T-helper 1 cell treated with Interleukin-12 subunit alpha and Interleukin-12 subunit beta and Interleukin-4 antibody, amounts not matched to agents 30 ng/mL and 1 ng/mL, for 36 hours (primary cell): ENCODE results near the gene NOTO. TPM values are rescaled to one million over a fixed set of nuclear protein-coding genes. Genes with fewer than 3 reads are reported as not detected.

Experiments
- intact Hi-C: fragments of 100-400 bp; cut with micrococcal nuclease; formaldehyde crosslinking; loops from one replicate; pipeline ENCODE4 v1.15.1; 2024
- total RNA-seq: library from RNA; stranded (reverse); gene quantifications from 2 replicates; pipeline ENCODE4 v1.2.3, GENCODE V29; 2022

NOTO gene
- total RNA-seq, 1 donor from 2014 or later = not detected

- intact Hi-C loops = loop anchor here (1.0 to 10.0 kb wide), 13 partner anchors 19 to 1601 kb away; partner anchors contain the start of genes C2orf81, DGUOK, DOK1 and EGR4
Observed at GRCh38 chr2:73233154-73233931, 31.0 kb downstream of the NOTO start, which contains the start of gene PRADC1. Gene PRADC1, minus strand, starts transcription at chr2:73233239. Its CDS starts 79 bp downstream, at chr2:73233160.

GRCh38 chr2:73233932-73234832 lies 31.8 kb downstream of the NOTO start, which contains the start of gene CCT7:
Gene CCT7, plus strand, starts transcription at chr2:73234308. Its CDS starts 71 bp downstream, at chr2:73234379.
- intact Hi-C loops = loop anchor here (1.0 to 10.0 kb wide), 23 partner anchors 20 to 1725 kb away; partner anchors contain the start of genes ALMS1, AUP1, C2orf81 and DGUOK

- intact Hi-C loops = loop anchor here (2.0 to 10.0 kb wide), 4 partner anchors 411 to 1723 kb away; partner anchors contain the start of genes HK2 and POLE4
Observed at GRCh38 chr2:73235315-73236028, 33.1 kb downstream of the NOTO start.

- intact Hi-C loops = loop anchor here (10.0 kb wide), 2 partner anchors 1158 to 1598 kb away; partner anchors contain the start of gene HK2
Observed at GRCh38 chr2:73237168-73237567, 34.8 kb downstream of the NOTO start.

- intact Hi-C loops = loop anchor here (10.0 kb wide), 2 partner anchors 1157 to 1597 kb away; partner anchors contain the start of gene HK2
Observed at GRCh38 chr2:73238149-73238548, 35.8 kb downstream of the NOTO start.

GRCh38 chr2:73238976-73239375 lies 36.6 kb downstream of the NOTO start:
- intact Hi-C loops = loop anchor here (10.0 kb wide), 2 partner anchors 1156 to 1596 kb away; partner anchors contain the start of gene HK2

- intact Hi-C loops = loop anchor here (10.0 kb wide), 2 partner anchors 1155 to 1595 kb away; partner anchors contain the start of gene HK2
Observed at GRCh38 chr2:73239776-73240175, 37.4 kb downstream of the NOTO start.

GRCh38 chr2:73243884-73244570 lies 41.7 kb downstream of the NOTO start:
- intact Hi-C loops = no loop called here

GRCh38 chr2:73244580-73244979 lies 42.2 kb downstream of the NOTO start:
- intact Hi-C loops = no loop called here

- intact Hi-C loops = no loop called here
Observed at GRCh38 chr2:73246850-73247249, 44.5 kb downstream of the NOTO start.

- intact Hi-C loops = no loop called here
Observed at GRCh38 chr2:73249636-73250035, 47.3 kb downstream of the NOTO start.

GRCh38 chr2:73250872-73251846 lies 48.8 kb downstream of the NOTO start:
- intact Hi-C loops = no loop called here

GRCh38 chr2:73252238-73253027 lies 50.1 kb downstream of the NOTO start:
- intact Hi-C loops = no loop called here

- intact Hi-C loops = no loop called here
Observed at GRCh38 chr2:73253400-73253799, 51.0 kb downstream of the NOTO start.

GRCh38 chr2:73253901-73254300 lies 51.5 kb downstream of the NOTO start:
- intact Hi-C loops = no loop called here

- intact Hi-C loops = no loop called here
Observed at GRCh38 chr2:73254343-73255006, 52.1 kb downstream of the NOTO start.

- intact Hi-C loops = no loop called here
Observed at GRCh38 chr2:73255007-73255644, 52.8 kb downstream of the NOTO start.
